Measurements from ENCODE around the gene STARD7. TPM values are rescaled to one million over a fixed set of nuclear protein-coding genes. Genes with fewer than 3 reads are reported as not detected.

STARD7 gene
- total RNA-seq, 3 donors from 2014 or later, result 241 to 281 (median 267) TPM

GRCh38 chr2:96197546-96198255 is 10.9 kb downstream of the STARD7 start:
- Mint-ChIP-seq H3K36me3 (ENCODE audit: insufficient read depth) (peaks cover 33% of the 10 kb centered on the region), H3K4me1 (ENCODE audit: low read depth) (peaks cover 54% of the 10 kb centered on the region), H3K9me3 (no peaks in the 10 kb centered on the region), H3K4me3 (no peak overlapping the region), H3K27me3 (ENCODE audit: low read depth) (no peaks in the 10 kb centered on the region)
- ATAC-seq, result no peak
- DNase-seq, result no peak

- H3K9me3 Mint-ChIP-seq, result no peaks in the 10 kb centered on the region
- peaks cover 38% of the 10 kb centered on the region for H3K4me1 Mint-ChIP-seq (ENCODE audit: low read depth)
- no peak overlapping the region for H3K4me3 Mint-ChIP-seq
- ATAC-seq (no peak), DNase-seq (no peak)
- no peaks in the 10 kb centered on the region for H3K27me3 Mint-ChIP-seq (ENCODE audit: low read depth)
- H3K36me3 Mint-ChIP-seq (ENCODE audit: insufficient read depth), result peaks cover 42% of the 10 kb centered on the region
These were observed 13.1 kb downstream of the STARD7 start for GRCh38 chr2:96195410-96196066.

GRCh38 chr2:96191937-96192670 is 16.5 kb downstream of the STARD7 start:
- H3K36me3 Mint-ChIP-seq (ENCODE audit: insufficient read depth), result peaks cover 43% of the 10 kb centered on the region
- peaks cover 14% of the 10 kb centered on the region for H3K4me1 Mint-ChIP-seq (ENCODE audit: low read depth)

GRCh38 chr2:96188821-96189526 is 19.7 kb downstream of the STARD7 start:
- peaks cover 48% of the 10 kb centered on the region for H3K36me3 Mint-ChIP-seq (ENCODE audit: insufficient read depth)
- no peak for ATAC-seq
- no peaks in the 10 kb centered on the region for H3K27me3 Mint-ChIP-seq (ENCODE audit: low read depth)
- no peak for DNase-seq
- peaks cover 8% of the 10 kb centered on the region for H3K4me1 Mint-ChIP-seq (ENCODE audit: low read depth)
- H3K4me3 Mint-ChIP-seq, result no peak overlapping the region
- H3K9me3 Mint-ChIP-seq, result no peaks in the 10 kb centered on the region

More at GRCh38 chr2:96191937-96192670, 16.5 kb downstream of the STARD7 start:
- DNase-seq, result no peak
- ATAC-seq, result no peak
- H3K4me3 Mint-ChIP-seq, result no peak overlapping the region
- no peaks in the 10 kb centered on the region for H3K27me3 Mint-ChIP-seq (ENCODE audit: low read depth)
- no peaks in the 10 kb centered on the region for H3K9me3 Mint-ChIP-seq

- no peak overlapping the region for H3K4me3 Mint-ChIP-seq
- no peak for ATAC-seq
- H3K4me1 Mint-ChIP-seq (ENCODE audit: low read depth), result peaks cover 3% of the 10 kb centered on the region
- no peak for DNase-seq
- H3K9me3 Mint-ChIP-seq, result no peaks in the 10 kb centered on the region
- no peaks in the 10 kb centered on the region for H3K27me3 Mint-ChIP-seq (ENCODE audit: low read depth)
- peaks cover 32% of the 10 kb centered on the region for H3K36me3 Mint-ChIP-seq (ENCODE audit: insufficient read depth)
These were observed 22.1 kb downstream of the STARD7 start for GRCh38 chr2:96186562-96186961.

- H3K9me3 Mint-ChIP-seq, result no peaks in the 10 kb centered on the region
- peaks cover 26% of the 10 kb centered on the region for H3K36me3 Mint-ChIP-seq (ENCODE audit: insufficient read depth)
- no peaks in the 10 kb centered on the region for H3K27me3 Mint-ChIP-seq (ENCODE audit: low read depth)
- ATAC-seq (no peak), DNase-seq (no peak)
- no peak overlapping the region for H3K4me3 Mint-ChIP-seq
- H3K4me1 Mint-ChIP-seq (ENCODE audit: low read depth), result peaks cover 9% of the 10 kb centered on the region
These were observed 23.1 kb downstream of the STARD7 start for GRCh38 chr2:96185516-96185915.

- ATAC-seq, result no peak
- Mint-ChIP-seq H3K9me3 (no peaks in the 10 kb centered on the region), H3K27me3 (ENCODE audit: low read depth) (no peaks in the 10 kb centered on the region), H3K4me3 (no peak overlapping the region), H3K36me3 (ENCODE audit: insufficient read depth) (peaks cover 26% of the 10 kb centered on the region), H3K4me1 (ENCODE audit: low read depth) (peaks cover 11% of the 10 kb centered on the region)
- DNase-seq, result no peak
These were observed 23.6 kb downstream of the STARD7 start for GRCh38 chr2:96184989-96185388.

GRCh38 chr2:96184188-96184587 is 24.4 kb downstream of the STARD7 start:
- H3K27me3 Mint-ChIP-seq (ENCODE audit: low read depth), result no peaks in the 10 kb centered on the region

GRCh38 chr2:96181529-96181928 is 27.1 kb downstream of the STARD7 start:
- ATAC-seq, result no peak
- H3K36me3 Mint-ChIP-seq (ENCODE audit: insufficient read depth), result peaks cover 13% of the 10 kb centered on the region
- peaks cover under 1% of the 10 kb centered on the region for H3K27me3 Mint-ChIP-seq (ENCODE audit: low read depth)

More at GRCh38 chr2:96184188-96184587, 24.4 kb downstream of the STARD7 start:
- H3K36me3 Mint-ChIP-seq (ENCODE audit: insufficient read depth), result peaks cover 25% of the 10 kb centered on the region
- DNase-seq, result no peak
- H3K4me3 Mint-ChIP-seq, result no peak overlapping the region
- no peak for ATAC-seq
- H3K4me1 Mint-ChIP-seq (ENCODE audit: low read depth), result peaks cover 11% of the 10 kb centered on the region
- H3K9me3 Mint-ChIP-seq, result no peaks in the 10 kb centered on the region

GRCh38 chr2:96180521-96180920 is 28.1 kb downstream of the STARD7 start:
- Mint-ChIP-seq H3K27me3 (ENCODE audit: low read depth) (peaks cover 1% of the 10 kb centered on the region), H3K36me3 (ENCODE audit: insufficient read depth) (peaks cover 9% of the 10 kb centered on the region), H3K9me3 (no peaks in the 10 kb centered on the region), H3K4me3 (no peak overlapping the region), H3K4me1 (ENCODE audit: low read depth) (peaks cover 11% of the 10 kb centered on the region)
- ATAC-seq (no peak), DNase-seq (no peak)

More at GRCh38 chr2:96181529-96181928, 27.1 kb downstream of the STARD7 start:
- Mint-ChIP-seq H3K4me1 (ENCODE audit: low read depth) (peaks cover 11% of the 10 kb centered on the region), H3K4me3 (no peak overlapping the region), H3K9me3 (no peaks in the 10 kb centered on the region)
- no peak for DNase-seq

- no peak for DNase-seq
- Mint-ChIP-seq H3K9me3 (no peaks in the 10 kb centered on the region), H3K4me3 (no peak overlapping the region), H3K4me1 (ENCODE audit: low read depth) (peaks cover 11% of the 10 kb centered on the region), H3K27me3 (ENCODE audit: low read depth) (peaks cover 1% of the 10 kb centered on the region), H3K36me3 (ENCODE audit: insufficient read depth) (peaks cover 4% of the 10 kb centered on the region)
- no peak for ATAC-seq
These were observed 28.6 kb downstream of the STARD7 start for GRCh38 chr2:96180002-96180401.

- ATAC-seq (no peak), DNase-seq (no peak)
- Mint-ChIP-seq H3K36me3 (ENCODE audit: insufficient read depth) (no peaks in the 10 kb centered on the region), H3K4me1 (ENCODE audit: low read depth) (peaks cover 23% of the 10 kb centered on the region), H3K9me3 (no peaks in the 10 kb centered on the region), H3K27me3 (ENCODE audit: low read depth) (peaks cover 1% of the 10 kb centered on the region), H3K4me3 (no peak overlapping the region)
These were observed 32.0 kb downstream of the STARD7 start for GRCh38 chr2:96176661-96177060.

- Mint-ChIP-seq H3K27me3 (ENCODE audit: low read depth) (peaks cover 1% of the 10 kb centered on the region), H3K9me3 (no peaks in the 10 kb centered on the region), H3K4me3 (no peak overlapping the region), H3K36me3 (ENCODE audit: insufficient read depth) (no peaks in the 10 kb centered on the region), H3K4me1 (ENCODE audit: low read depth) (peaks cover 21% of the 10 kb centered on the region)
- DNase-seq, result no peak
- ATAC-seq, result no peak
These were observed 32.7 kb downstream of the STARD7 start for GRCh38 chr2:96175951-96176350.
